HG02938 (cell line): ENCODE measurements around the gene PAPSS1.
A peak's percentile ranks its signal among the peaks of the same experiment; 100 is the strongest.
"Not testable (repeated sequence)": the region's sequence is repeated elsewhere in the genome, so short reads cannot be mapped to it uniquely, and the experiment has no call there.

ENCODE experiments used
- ATAC-seq: cut with Tn5 transposase; IDR thresholded peaks from one replicate; pipeline ENCODE4 v1.9.1; 2021; ENCODE audit warnings: mild to moderate bottlenecking, moderate library complexity; ENCODE audit not compliant: unreplicated experiment

Gene PAPSS1

GRCh38 chr4:107691378-107691777 lies 28.7 kb downstream of the PAPSS1 start:
- no peak for ATAC-seq

DNA sequence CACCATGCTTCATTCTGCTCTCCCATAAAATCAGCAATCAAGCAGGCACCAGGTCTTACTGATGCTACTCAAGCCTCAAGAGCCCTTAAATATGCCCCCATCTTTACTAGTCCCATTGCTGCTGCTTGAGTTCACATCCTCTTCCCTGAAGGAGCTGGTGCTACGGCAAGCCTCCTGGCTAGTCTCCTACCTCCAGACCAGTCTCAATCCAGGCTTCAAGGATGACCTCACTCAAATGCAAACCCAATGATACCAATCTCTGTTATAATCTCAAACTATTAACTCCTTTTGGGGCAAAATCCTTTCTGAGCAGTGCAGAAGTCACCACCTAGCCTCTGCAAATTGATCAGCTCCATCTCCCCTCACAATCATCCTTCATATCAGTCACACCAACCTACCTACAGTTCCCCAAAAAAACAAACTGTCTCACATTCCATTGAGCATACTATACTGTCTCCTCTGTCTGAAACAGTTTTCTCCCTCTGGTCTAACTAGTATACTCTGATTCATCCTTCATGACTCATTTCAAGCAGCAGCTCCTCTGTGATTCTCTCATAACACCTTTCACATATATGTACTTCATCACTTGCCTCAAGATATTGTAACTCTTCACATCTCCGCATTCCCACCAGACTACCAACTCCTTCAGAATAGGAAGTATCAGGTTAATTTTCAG lies 30.0 kb downstream of the PAPSS1 start:
- peak; percentile 54 for ATAC-seq

DNA sequence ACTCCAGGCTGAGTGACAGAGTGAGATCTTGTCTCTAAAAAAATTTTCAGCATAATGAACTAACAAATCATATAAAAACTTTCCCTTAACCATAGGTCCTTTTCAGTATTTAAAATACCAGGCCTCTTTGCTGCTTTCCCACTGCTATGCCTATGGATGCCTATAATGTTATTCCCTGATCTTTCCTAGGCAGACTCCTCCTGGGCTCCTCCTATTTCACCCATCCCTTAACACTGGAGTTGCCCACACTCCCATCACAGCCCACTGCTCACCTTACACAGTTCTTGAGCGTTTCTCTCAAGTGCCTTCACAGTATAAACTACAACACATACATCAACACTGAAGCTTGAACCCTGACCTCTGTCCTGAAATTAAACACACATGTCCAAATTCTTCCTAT lies 31.6 kb downstream of the PAPSS1 start:
- no peak for ATAC-seq

- no peak for ATAC-seq
Measured at GRCh38 chr4:107685740-107686139, 34.3 kb downstream of the PAPSS1 start.

GRCh38 chr4:107683873-107684272 lies 36.2 kb downstream of the PAPSS1 start:
- no peak for ATAC-seq

- ATAC-seq: no peak
Measured at GRCh38 chr4:107682306-107682705, 37.7 kb downstream of the PAPSS1 start.

DNA sequence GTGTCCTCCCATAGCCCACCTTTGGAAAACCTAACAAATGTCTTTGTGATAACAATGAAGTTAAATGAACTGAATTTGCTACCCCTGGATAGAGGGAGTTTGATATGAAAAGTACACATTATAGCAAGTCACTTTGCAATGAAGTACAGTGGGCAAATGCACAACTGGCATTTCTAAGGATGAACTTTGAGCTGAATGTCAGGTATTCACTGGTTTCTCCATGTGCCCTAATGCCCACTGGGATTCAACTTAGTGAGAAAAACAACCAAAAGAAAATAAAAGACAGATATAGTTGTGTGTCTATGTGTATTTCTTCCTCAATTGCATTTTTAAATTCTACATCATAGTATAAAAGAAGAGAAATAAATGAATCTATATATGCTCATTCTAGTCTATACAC lies 51.0 kb downstream of the PAPSS1 start:
- ATAC-seq: no peak

GRCh38 chr4:107666134-107666533 lies 53.9 kb downstream of the PAPSS1 start:
- ATAC-seq: no peak

GRCh38 chr4:107665001-107665400 lies 55.0 kb downstream of the PAPSS1 start:
- ATAC-seq: no peak

DNA sequence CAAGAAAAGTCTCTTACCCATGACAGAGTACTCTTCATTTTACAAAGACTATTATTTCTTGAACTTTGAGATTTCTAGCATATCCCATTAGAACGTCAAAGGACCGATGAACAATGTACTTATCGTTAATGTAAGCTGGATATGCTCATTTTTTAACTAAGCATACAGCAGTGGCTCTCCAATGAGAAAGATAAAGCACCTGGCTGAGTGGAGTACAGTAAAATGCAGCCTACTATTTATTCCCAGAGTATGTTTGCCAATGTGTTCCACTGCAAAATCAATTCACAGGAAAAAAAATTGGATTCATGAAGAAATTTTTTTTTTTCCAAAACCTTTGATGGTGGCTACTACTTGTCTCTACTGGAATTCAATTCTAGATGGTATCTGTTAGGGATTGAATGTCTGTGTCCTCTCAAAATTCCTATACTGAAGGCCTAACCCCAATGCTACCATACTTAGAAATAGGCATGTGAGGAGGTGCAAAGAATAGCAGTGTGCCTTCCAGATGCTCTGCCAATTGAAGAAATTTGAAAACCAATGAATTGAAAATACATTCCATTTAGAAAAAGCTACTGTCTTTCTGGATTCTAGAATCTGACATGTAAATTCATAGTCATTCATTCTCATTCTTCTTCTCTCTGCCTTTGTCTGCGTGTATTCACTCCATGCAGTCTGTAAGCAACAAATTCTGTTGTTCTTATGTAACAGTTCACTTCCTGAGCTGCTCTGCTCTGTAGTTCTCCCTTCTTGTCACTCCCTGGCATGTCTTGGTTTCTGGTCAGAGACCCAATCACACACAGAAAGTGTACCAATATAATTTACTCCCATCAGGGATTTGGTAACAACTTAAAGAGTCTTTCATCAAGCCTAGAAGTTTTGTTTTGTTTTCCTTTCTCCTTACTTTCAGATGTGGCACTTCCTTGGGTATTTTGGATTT lies 61.4 kb downstream of the PAPSS1 start:
- ATAC-seq: no peak

DNA sequence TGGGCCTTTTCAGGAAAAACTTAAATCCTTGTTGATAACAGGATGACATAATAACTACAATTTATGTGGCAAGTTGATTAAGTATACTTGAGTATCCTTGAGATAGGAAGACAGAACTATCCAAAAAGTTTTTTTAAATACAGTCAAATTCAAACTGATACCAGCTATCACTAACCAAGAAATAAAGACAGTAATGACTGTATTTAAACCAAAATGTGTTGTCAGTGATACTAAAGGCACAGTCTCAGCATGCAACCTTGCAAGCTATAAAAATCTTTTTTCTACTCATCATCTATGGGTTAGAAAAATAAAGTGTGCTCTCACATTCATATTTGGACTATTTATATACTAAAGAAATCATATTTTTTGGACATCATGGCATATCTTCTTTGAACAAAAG lies 64.7 kb downstream of the PAPSS1 start:
- no peak for ATAC-seq

GRCh38 chr4:107654694-107655093 lies 65.3 kb downstream of the PAPSS1 start:
- ATAC-seq: no peak

GRCh38 chr4:107651408-107651807 lies 68.6 kb downstream of the PAPSS1 start:
- not testable (repeated sequence) for ATAC-seq

DNA sequence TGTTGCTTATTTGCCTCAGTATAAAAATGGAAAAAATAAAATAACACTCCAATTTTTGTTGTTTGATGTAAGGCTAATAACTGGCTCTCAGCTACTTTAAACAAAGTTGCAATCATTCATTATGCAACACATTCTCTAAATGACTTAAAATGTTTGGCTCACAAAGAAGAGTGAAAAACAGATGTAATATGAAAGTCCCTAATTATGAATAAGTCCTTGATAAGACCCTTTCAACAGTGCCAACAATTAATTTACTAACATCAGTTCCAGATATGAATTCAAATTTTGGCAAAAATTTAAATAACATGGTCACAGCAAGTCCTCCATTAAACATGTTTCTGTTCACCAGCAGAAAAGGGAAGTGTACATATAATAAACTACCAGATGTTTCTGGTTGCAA lies 69.8 kb downstream of the PAPSS1 start:
- ATAC-seq: no peak

DNA sequence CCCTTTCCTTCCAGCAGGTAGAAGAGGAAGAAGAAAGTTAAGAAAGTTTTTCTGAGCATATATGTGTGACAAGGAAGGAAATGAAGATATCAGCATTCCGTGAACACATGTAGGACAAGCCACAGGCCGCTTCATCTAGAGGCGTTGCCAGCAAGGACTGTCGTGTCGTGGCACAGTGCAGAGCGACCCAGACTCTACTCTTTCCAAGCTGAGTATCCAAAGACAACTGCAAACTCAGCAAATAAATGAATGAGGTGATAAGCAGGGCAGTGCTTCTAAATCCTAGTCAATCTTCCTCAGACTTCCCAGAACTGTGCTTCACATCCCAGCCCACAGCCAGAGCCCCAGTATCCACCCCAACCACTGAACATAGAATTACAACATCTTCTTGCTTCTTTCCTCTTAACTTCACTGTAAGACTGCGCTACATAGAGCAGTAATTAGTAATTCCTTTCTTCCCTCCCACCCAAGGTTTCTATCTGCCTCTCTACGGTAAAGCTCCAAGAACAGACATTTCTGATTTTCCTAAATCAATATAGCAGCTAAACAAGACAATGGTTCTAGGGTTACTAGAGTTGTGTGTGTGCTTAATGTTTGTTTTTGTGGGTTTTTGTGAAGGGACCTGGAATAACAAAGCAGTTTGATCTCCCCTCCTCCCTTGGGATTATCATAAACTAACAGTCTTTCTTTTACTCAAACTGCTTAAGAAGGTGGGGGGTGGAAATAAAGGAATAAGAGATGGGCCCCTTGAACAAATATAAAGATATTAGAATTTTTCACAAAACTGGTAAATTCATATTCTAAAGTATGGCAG lies 71.6 kb downstream of the PAPSS1 start:
- ATAC-seq: no peak

- no peak for ATAC-seq
Measured at GRCh38 chr4:107647591-107647990, 72.4 kb downstream of the PAPSS1 start.

DNA sequence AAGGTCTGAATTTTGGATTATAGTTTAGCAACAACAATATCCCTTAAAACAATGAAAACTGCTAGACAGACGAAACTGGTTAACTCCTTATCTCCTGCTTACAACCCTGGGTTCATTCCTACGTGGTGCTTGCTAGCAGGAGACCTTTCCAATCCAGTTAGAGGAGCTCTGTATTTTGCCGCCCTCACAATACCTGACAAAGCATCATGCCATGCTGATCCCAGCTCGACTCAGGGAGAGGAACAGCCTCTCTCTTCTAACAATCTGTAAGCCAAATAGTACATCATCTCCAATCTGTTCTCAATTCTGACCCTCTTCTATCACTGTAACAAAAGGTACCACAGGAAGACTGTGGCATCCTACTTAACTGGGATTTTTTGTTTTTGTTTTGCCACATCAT lies 74.4 kb downstream of the PAPSS1 start:
- ATAC-seq: no peak

GRCh38 chr4:107643021-107643420 lies 77.0 kb downstream of the PAPSS1 start:
- no peak for ATAC-seq

DNA sequence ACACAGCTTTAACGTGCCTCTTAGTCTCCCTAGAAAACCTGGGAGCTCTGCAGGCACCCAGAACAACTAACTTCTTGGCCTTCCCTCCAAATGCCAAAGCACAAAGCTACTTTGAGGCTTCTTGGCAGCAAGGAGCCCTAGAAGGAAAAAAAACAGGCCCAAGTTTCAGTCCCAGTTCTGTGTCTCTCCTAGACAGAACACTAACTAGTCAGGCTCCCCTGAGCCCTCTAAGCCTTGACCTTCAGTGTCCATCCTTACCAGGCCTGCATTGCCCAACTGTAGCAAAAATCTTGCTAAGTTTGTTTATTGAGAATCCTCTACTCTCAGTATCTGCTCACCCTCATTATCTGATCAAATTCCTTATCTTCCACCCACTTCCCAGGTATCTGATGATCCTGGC lies 79.2 kb downstream of the PAPSS1 start:
- no peak for ATAC-seq

DNA sequence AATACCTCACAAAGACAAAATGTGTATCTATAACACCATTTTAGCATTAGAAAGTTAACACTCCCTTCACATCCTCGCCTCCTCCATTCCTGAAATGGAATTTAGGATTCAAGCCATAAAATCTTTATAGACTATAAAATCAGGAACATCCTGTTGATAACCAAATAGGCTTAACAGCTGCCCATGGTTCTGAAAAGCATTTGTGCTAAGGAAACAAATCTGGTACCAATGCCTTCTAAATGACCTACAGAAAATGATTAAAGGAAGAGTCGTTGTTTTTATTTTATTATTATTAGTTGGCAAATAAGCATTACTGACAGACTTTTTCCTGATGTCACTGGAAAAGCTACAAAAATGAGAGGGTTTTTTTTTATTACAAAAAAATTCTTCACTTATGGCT lies 79.8 kb downstream of the PAPSS1 start:
- no peak for ATAC-seq

GRCh38 chr4:107635735-107636134 lies 84.3 kb downstream of the PAPSS1 start:
- ATAC-seq: no peak
